ENCODE data around the gene SERPINA12.

Gene SERPINA12

DNA sequence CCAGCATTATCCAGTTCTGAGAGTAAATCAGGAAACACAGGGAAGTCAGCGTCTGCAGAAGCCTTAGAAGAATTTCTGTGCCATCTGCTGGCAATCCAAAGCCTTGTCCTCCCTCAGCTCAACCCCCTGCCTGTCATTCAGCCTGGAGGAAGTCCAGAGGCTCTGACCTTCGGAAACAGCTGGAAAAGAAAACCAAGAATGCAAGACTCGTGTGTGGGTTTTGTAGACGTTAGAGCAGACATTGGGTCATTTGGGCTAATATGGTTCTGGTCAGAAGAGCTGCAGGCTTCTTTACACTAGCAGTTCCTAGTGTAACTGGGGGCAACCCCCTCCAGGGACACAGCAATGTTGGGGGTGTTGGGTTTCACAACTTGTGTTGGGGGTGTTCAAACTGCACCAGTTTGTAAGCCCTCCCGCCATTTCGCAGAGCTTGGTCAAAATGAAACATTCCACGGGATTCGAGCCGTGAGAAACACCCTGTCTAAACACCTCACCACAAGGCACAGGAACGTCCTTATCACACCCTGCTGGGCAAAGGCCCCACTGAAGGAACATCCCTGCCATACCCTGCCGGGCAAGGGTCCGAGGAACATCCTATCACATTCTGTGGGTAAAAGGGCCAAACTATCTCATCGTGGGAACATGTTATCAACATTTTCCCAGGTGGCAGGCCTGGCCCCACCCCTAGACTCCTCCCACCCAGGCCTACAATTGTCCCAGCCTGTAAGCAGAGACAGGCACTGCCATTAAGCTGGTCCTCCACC is 30.9 kb upstream of the SERPINA12 start:
- Histone ChIP-seq H3K9ac (ENCODE audit: insufficient read length) (no peak overlapping the region), H3K27ac (no peak overlapping the region), H3K36me3 (ENCODE audit: insufficient read depth, low read length) (no peaks in the 10 kb centered on the region), H3K4me3 (no peak overlapping the region), H3K9me3 (ENCODE audit: low read depth, low read length) (no peaks in the 10 kb centered on the region)
- TF ChIP-seq POLR2AphosphoS5 (IDR thresholded peaks at IDR 0.05; ENCODE audit: borderline replicate concordance, low read depth, low read length) (no peak), EZH2 (IDR thresholded peaks at IDR 0.05) (no peak), FOXP2 (optimal IDR thresholded peaks at IDR 0.05; ENCODE audit: control extremely low read depth, extremely low read length, insufficient read depth) (no peak)
- no peak for DNase-seq (ENCODE audit: low read depth, low spot score)

DNA sequence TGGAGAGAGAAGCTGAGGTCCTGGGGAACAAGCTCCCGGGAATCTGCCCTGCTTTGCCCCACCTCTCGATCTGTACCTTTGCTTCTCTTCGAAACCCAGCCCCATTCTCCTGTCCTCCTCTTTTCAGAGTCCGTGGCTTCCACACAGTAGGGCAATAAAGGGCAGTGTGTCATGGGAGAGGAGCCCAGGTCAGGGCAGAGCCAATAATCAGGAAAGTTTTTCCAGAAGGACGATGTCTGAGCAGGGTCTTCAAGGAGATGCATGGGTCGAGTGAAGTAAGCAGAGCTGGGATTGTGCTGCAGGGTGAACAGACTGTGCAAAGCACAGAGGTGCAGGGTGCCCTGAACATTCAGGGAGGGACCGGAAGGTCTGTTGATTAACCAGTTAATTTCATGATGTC is 29.9 kb upstream of the SERPINA12 start:
- no peak for TF ChIP-seq POLR2AphosphoS5 (IDR thresholded peaks at IDR 0.05; ENCODE audit: borderline replicate concordance, low read depth, low read length)
- no peak for TF ChIP-seq FOXP2 (optimal IDR thresholded peaks at IDR 0.05; ENCODE audit: control extremely low read depth, extremely low read length, insufficient read depth)
- TF ChIP-seq EZH2 (IDR thresholded peaks at IDR 0.05) = no peak
- no peak for DNase-seq (ENCODE audit: low read depth, low spot score)

DNA sequence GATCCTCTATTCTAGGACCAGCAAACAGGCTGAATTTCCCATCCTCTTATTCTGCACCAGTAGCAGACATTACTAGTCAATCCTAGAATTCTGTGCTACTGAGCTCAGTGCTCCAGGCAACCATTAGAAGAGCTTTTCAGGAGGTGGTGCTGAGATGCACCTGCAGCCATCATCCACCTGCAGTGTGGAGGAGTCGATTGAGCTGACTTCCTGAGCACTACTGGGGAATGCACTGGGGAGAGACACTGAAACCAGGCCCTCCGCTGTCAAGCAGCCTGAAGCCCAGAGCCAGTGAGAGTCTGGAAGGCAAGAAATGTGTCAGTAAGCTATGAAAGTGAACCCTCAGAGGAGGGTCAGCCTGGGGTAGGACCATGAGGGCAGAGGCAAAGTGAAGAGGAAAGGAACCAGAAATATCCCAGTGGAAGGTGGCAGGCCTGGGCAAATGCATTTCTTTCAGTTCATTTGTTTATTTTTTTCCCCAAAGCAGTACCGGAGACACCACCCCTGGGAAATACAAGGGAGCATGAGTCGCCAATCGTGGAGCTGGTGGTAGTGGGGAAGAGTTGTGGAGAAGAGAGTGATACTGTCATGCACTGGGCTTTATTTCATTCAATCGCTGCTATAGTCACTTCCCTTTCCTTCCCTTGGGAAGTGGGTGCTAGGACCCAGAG is 28.9 kb upstream of the SERPINA12 start:
- TF ChIP-seq EZH2 (IDR thresholded peaks at IDR 0.05) = no peak
- TF ChIP-seq POLR2AphosphoS5 (IDR thresholded peaks at IDR 0.05; ENCODE audit: borderline replicate concordance, low read depth, low read length) = no peak
- TF ChIP-seq FOXP2 (optimal IDR thresholded peaks at IDR 0.05; ENCODE audit: control extremely low read depth, extremely low read length, insufficient read depth) = no peak
- no peak overlapping the region for H3K9ac ChIP-seq (ENCODE audit: insufficient read length)
- H3K27ac ChIP-seq = no peak overlapping the region
- H3K36me3 ChIP-seq (ENCODE audit: insufficient read depth, low read length) = no peaks in the 10 kb centered on the region
- DNase-seq (ENCODE audit: low read depth, low spot score) = no peak
- no peak overlapping the region for H3K4me3 ChIP-seq
- H3K9me3 ChIP-seq (ENCODE audit: low read depth, low read length) = no peaks in the 10 kb centered on the region

More for the DNA sequence above, 29.9 kb upstream of the SERPINA12 start:
- no peak overlapping the region for H3K9ac ChIP-seq (ENCODE audit: insufficient read length)
- H3K4me3 ChIP-seq = no peak overlapping the region
- H3K27ac ChIP-seq = no peak overlapping the region
- H3K9me3 ChIP-seq (ENCODE audit: low read depth, low read length) = no peaks in the 10 kb centered on the region
- H3K36me3 ChIP-seq (ENCODE audit: insufficient read depth, low read length) = no peaks in the 10 kb centered on the region

DNA sequence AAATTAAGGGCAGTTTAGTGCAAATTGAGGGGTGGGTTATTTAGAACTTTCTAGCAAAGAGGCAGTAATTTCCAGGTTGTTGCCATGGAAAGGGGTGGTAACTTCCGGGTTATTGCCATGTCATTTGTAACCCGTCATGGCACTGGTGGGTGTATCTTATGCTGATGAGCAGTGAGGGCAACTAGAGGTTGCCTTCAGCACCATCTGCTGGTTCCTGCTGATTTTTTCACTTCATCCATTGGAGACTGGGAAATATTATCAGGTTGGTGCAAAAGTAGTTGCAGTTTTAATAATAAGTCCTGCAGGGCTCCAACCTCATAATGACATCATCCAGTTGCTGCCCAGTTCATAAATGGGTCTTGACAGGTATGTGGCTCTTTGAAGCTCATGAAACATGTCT is 27.6 kb upstream of the SERPINA12 start:
- no peaks in the 10 kb centered on the region for H3K9me3 ChIP-seq (ENCODE audit: low read depth, low read length)
- H3K36me3 ChIP-seq (ENCODE audit: insufficient read depth, low read length) = no peaks in the 10 kb centered on the region
- H3K4me3 ChIP-seq = no peak overlapping the region
- no peak overlapping the region for H3K27ac ChIP-seq
- TF ChIP-seq POLR2AphosphoS5 (IDR thresholded peaks at IDR 0.05; ENCODE audit: borderline replicate concordance, low read depth, low read length) (no peak), EZH2 (IDR thresholded peaks at IDR 0.05) (no peak), FOXP2 (optimal IDR thresholded peaks at IDR 0.05; ENCODE audit: control extremely low read depth, extremely low read length, insufficient read depth) (no peak)
- DNase-seq (ENCODE audit: low read depth, low spot score) = no peak
- H3K9ac ChIP-seq (ENCODE audit: insufficient read length) = no peak overlapping the region

DNA sequence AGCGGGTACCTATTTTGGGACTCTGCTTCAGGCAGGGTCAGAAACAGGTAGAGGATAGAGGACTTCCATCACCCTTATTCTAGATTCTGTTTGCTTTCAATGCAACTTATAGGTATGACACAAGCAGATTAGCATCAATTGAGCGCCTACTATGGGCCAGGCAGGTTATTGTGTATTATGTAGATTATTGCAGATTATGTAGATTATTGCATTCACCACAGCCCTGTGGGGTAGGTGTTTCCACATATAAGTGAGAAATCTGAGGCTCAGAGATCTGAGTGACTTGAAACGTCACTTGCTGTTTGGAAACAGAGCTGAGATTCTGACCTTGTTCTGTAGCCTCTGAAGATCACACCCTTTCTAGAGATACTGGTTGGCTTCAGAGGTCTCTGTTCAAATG is 26.2 kb upstream of the SERPINA12 start:
- Histone ChIP-seq H3K27ac (no peak overlapping the region), H3K36me3 (ENCODE audit: insufficient read depth, low read length) (no peaks in the 10 kb centered on the region), H3K9ac (ENCODE audit: insufficient read length) (no peak overlapping the region), H3K9me3 (ENCODE audit: low read depth, low read length) (no peaks in the 10 kb centered on the region), H3K4me3 (no peak overlapping the region)
- DNase-seq (ENCODE audit: low read depth, low spot score) = no peak
- no peak for TF ChIP-seq POLR2AphosphoS5 (IDR thresholded peaks at IDR 0.05; ENCODE audit: borderline replicate concordance, low read depth, low read length)

DNA sequence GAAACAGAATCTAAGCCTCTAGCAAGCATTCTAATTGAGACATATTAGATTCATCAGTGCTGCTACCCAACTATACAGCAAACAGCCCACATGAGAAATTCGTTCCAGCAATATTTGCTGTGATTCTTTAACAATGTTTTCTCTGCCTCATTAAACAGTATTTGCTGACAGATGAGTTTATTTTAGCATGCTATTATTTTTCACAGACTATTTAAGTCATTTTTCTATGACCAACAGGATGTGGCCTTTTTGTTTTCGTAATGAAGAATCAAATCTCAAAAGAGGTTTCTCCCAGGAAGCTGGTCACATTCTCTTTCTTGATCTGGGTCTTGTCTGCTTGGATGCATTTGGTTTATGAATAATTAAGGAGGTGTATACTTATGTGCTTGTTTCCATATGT is 23.2 kb upstream of the SERPINA12 start:
- H3K9ac ChIP-seq (ENCODE audit: insufficient read length) = no peak overlapping the region
- H3K36me3 ChIP-seq (ENCODE audit: insufficient read depth, low read length) = no peaks in the 10 kb centered on the region
- no peak for TF ChIP-seq FOXP2 (optimal IDR thresholded peaks at IDR 0.05; ENCODE audit: control extremely low read depth, extremely low read length, insufficient read depth)
- TF ChIP-seq POLR2AphosphoS5 (IDR thresholded peaks at IDR 0.05; ENCODE audit: borderline replicate concordance, low read depth, low read length) = no peak
- H3K9me3 ChIP-seq (ENCODE audit: low read depth, low read length) = no peaks in the 10 kb centered on the region
- no peak for DNase-seq (ENCODE audit: low read depth, low spot score)
- no peak overlapping the region for H3K4me3 ChIP-seq
- no peak overlapping the region for H3K27ac ChIP-seq

DNA sequence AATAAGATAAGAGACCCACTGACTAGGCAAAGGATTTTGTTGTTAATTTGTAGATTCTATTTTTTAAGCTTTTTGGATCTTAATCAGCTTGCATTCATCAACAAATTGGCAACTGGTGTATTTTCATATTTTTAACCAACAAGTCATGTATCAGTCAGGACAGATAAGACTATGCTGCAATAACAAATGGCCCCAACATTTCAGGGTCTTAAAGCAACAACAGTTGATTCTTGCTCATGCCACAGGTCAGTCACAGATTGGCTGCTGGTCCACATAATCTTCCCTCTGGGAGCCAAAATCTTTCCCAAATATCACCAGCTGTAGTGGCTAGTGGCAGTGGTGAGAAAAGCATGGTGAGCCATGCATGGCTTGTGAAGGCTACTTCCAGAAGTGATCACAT is 21.9 kb upstream of the SERPINA12 start:
- no peak overlapping the region for H3K27ac ChIP-seq
- no peak overlapping the region for H3K4me3 ChIP-seq
- TF ChIP-seq POLR2AphosphoS5 (IDR thresholded peaks at IDR 0.05; ENCODE audit: borderline replicate concordance, low read depth, low read length) (no peak), EZH2 (IDR thresholded peaks at IDR 0.05) (no peak), FOXP2 (optimal IDR thresholded peaks at IDR 0.05; ENCODE audit: control extremely low read depth, extremely low read length, insufficient read depth) (no peak)
- no peak for DNase-seq (ENCODE audit: low read depth, low spot score)
- H3K9ac ChIP-seq (ENCODE audit: insufficient read length) = no peak overlapping the region
- H3K36me3 ChIP-seq (ENCODE audit: insufficient read depth, low read length) = no peaks in the 10 kb centered on the region
- H3K9me3 ChIP-seq (ENCODE audit: low read depth, low read length) = no peaks in the 10 kb centered on the region

DNA sequence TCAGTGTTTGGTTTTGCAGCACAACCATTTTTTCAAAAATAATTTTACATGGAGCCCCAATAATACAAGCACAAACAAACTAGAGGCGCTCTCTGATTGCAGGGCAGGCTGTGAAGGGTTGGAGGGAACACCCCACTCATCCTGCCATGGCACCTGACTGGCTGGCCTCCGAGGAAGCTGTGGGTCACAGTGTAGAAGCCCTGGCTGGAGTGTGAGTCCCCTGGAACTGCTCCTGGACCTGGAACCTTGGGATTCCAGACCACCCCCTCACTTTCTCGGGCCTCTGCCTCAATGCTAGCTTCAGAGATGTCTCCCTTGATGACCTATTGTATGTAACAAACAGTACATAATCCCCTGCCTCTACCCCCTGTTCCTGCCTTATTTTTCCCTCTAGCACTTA is 14.8 kb upstream of the SERPINA12 start:
- no peaks in the 10 kb centered on the region for H3K9me3 ChIP-seq (ENCODE audit: low read depth, low read length)
- DNase-seq (ENCODE audit: low read depth, low spot score) = no peak
- H3K4me3 ChIP-seq = no peak overlapping the region
- TF ChIP-seq FOXP2 (optimal IDR thresholded peaks at IDR 0.05; ENCODE audit: control extremely low read depth, extremely low read length, insufficient read depth) (no peak), POLR2AphosphoS5 (IDR thresholded peaks at IDR 0.05; ENCODE audit: borderline replicate concordance, low read depth, low read length) (no peak), EZH2 (IDR thresholded peaks at IDR 0.05) (no peak)
- no peaks in the 10 kb centered on the region for H3K36me3 ChIP-seq (ENCODE audit: insufficient read depth, low read length)
- no peak overlapping the region for H3K27ac ChIP-seq
- H3K9ac ChIP-seq (ENCODE audit: insufficient read length) = no peak overlapping the region

All from SK-N-MC (cell line).